OCI-LY7 (cell line): ENCODE measurements around the gene SH3BP1. TPM values are rescaled to one million over a fixed set of nuclear protein-coding genes. Genes with fewer than 3 reads are reported as not detected.

Experiments used
- BruUV-seq: library from RNA; stranded (reverse); fragments of 400-500 nt; replicated peaks from 2 replicates; lab custom pipeline; 2021; lab: Mats Ljungman, UMichigan
- CTCF ChIA-PET: fragments of 300-600 bp; sonication (Branson Sonifier 250); formaldehyde crosslinking; loops from one replicate; lab custom pipeline; 2022; ENCODE audit warnings: antibody characterized with exemption; ENCODE audit not compliant: unreplicated experiment; lab: Charles Lee
- POLR2A ChIA-PET: fragments of 300-600 bp; sonication (Branson Sonifier 250); formaldehyde crosslinking; loops from one replicate; lab custom pipeline; 2022; ENCODE audit warnings: antibody characterized with exemption; lab: Charles Lee
- DNase-seq: peaks from one replicate; pipeline ENCODE4 v3.0.0-alpha.2; 2015; ENCODE audit warnings: low spot score
- H2AFZ ChIP-seq: fragments of 200-600 bp; sonication (generic), shearing (Covaris generic); 2 replicates; pipeline ENCODE4 v1.6.1; 2014; ENCODE audit warnings: mild to moderate bottlenecking, antibody characterized with exemption, low read length, moderate library complexity
- H3K27ac ChIP-seq: fragments of 200-600 bp; sonication (generic); 2 replicates; pipeline ENCODE4 v1.5.1; 2014; ENCODE audit warnings: mixed run types, low read depth, mild to moderate bottlenecking, moderate library complexity, low read length, inconsistent platforms; ENCODE audit not compliant: poor library complexity, severe bottlenecking
- H3K36me3 ChIP-seq: fragments of 200-600 bp; sonication (generic); 2 replicates; pipeline ENCODE4 v1.6.1; 2014; ENCODE audit warnings: mild to moderate bottlenecking, antibody characterized with exemption, low read length, moderate library complexity, mixed read lengths; ENCODE audit not compliant: insufficient read depth
- H3K4me1 ChIP-seq: fragments of 200-600 bp; sonication (generic); 2 replicates; pipeline ENCODE4 v1.5.1; 2014; ENCODE audit warnings: mild to moderate bottlenecking, low read length; ENCODE audit not compliant: insufficient read depth, poor library complexity, severe bottlenecking
- H3K4me2 ChIP-seq: fragments of 200-600 bp; sonication (generic); 2 replicates; pipeline ENCODE4 v1.6.1; 2014; ENCODE audit warnings: mild to moderate bottlenecking, low read length
- H3K4me3 ChIP-seq: fragments of 200-600 bp; sonication (generic); 2 replicates; pipeline ENCODE4 v1.5.1; 2014; ENCODE audit warnings: mild to moderate bottlenecking, low read depth, low read length; ENCODE audit not compliant: poor library complexity, severe bottlenecking
- H3K79me2 ChIP-seq: fragments of 200-600 bp; sonication (generic); 2 replicates; pipeline ENCODE4 v1.6.1; 2016; ENCODE audit warnings: low read depth, mild to moderate bottlenecking, low read length, moderate library complexity, mixed read lengths; ENCODE audit not compliant: insufficient read depth
- H3K9me2 ChIP-seq: fragments of 200-600 bp; sonication (generic); 2 replicates; pipeline ENCODE4 v1.6.1; 2016; ENCODE audit warnings: mild to moderate bottlenecking, low read length, mixed read lengths; ENCODE audit not compliant: insufficient read depth
- H3K9me3 ChIP-seq: fragments of 200-600 bp; sonication (generic); 2 replicates; pipeline ENCODE4 v1.6.1; 2014; ENCODE audit warnings: mild to moderate bottlenecking, mixed run types, low read length, mixed read lengths
- H4K20me1 ChIP-seq: fragments of 200-600 bp; sonication (generic); 2 replicates; pipeline ENCODE4 v1.6.1; 2014; ENCODE audit warnings: mild to moderate bottlenecking, antibody characterized with exemption, low read length, moderate library complexity, mixed read lengths; ENCODE audit not compliant: insufficient read depth
- CTCF ChIP-seq: fragments of 200-600 bp; sonication (generic); conservative IDR thresholded peaks from 2 replicates; pipeline ENCODE4 v1.5.1; 2014; ENCODE audit warnings: mild to moderate bottlenecking, antibody characterized with exemption, low read length, moderate library complexity, mixed read lengths
- EZH2phosphoT487 ChIP-seq: fragments of 200-600 bp; sonication (generic); IDR thresholded peaks from 2 replicates; pipeline ENCODE4 v1.6.1; 2018; ENCODE audit warnings: low read depth, borderline replicate concordance, mild to moderate bottlenecking, mixed run types, antibody characterized with exemption, low read length, moderate library complexity, mixed read lengths
- intact Hi-C: fragments of 100-400 bp; cut with micrococcal nuclease; formaldehyde crosslinking; loops from one replicate; pipeline ENCODE4 v1.10.0; 2022; ENCODE audit not compliant: unreplicated experiment
- total RNA-seq, 2 experiments: library from RNA; depleted of rRNA in 1 of 2; stranded (reverse); fragments of >200 nt in 1 of 2; shearing (Covaris generic) in 1 of 2; gene quantifications; 2 replicates each; pipeline ENCODE4 v1.2.3, GENCODE V29; 2014 to 2022

SH3BP1 gene
- total RNA-seq, 2 experiments from 2014 or later, result 15.3 to 48.4 TPM

GRCh38 chr22:37686002-37686982 is 46.8 kb downstream of the SH3BP1 start, which contains the start of gene NOL12:
TSS of gene NOL12 (plus strand) at chr22:37686343. CDS start at chr22:37686393, 50 bp downstream.
- H3K4me3 ChIP-seq, result peak within 1 kb of the TSS; percentile 82
- TSS peak; percentile 89 for BruUV-seq
- H3K36me3 ChIP-seq, result peaks cover 33% of the 10 kb centered on the region
- intact Hi-C loops, result no loop called here
- H3K9me2 ChIP-seq, result no peaks in the 10 kb centered on the region
- H2AFZ ChIP-seq, result peak within 1 kb of the TSS; percentile 66
- no peaks in the 10 kb centered on the region for H4K20me1 ChIP-seq
- no peaks in the 10 kb centered on the region for H3K9me3 ChIP-seq
- peak within 1 kb of the TSS; percentile 93 for H3K4me2 ChIP-seq
- DNase-seq, result peak; percentile 89
- POLR2A ChIA-PET, result interaction anchor here (0.8 to 1.0 kb wide), 3 partner anchors 10 to 78 kb away, joined by 3 read pairs; partner anchors contain the start of genes GGA1 and LGALS1
- CTCF ChIA-PET, result interaction anchor here (1.2 kb wide), 1 partner anchor 43 kb away, joined by 3 read pairs; no protein-coding TSS in a partner anchor
- H3K27ac ChIP-seq, result peak within 1 kb of the TSS; percentile 69
- peaks cover 25% of the 10 kb centered on the region for H3K4me1 ChIP-seq
- H3K79me2 ChIP-seq, result peaks cover 18% of the 10 kb centered on the region
- no peak for TF ChIP-seq CTCF
- TF ChIP-seq EZH2phosphoT487, result no peak

GRCh38 chr22:37690407-37690806 is 50.9 kb downstream of the SH3BP1 start:
- Histone ChIP-seq H2AFZ (no peak overlapping the region), H3K4me3 (no peak overlapping the region), H3K27ac (no peak overlapping the region), H3K79me2 (peaks cover 18% of the 10 kb centered on the region), H3K4me2 (no peak overlapping the region), H4K20me1 (no peaks in the 10 kb centered on the region), H3K9me2 (no peaks in the 10 kb centered on the region), H3K4me1 (peaks cover 14% of the 10 kb centered on the region), H3K36me3 (peaks cover 68% of the 10 kb centered on the region), H3K9me3 (no peaks in the 10 kb centered on the region)
- intact Hi-C loops, result no loop called here
- TF ChIP-seq EZH2phosphoT487, result no peak
- TF ChIP-seq CTCF, result no peak
- DNase-seq, result no peak
- CTCF ChIA-PET, result no interaction called here
- no TSS peak for BruUV-seq
- POLR2A ChIA-PET, result no interaction called here
